NCI-H1105 treated with DMSO at 0.1 percent for 48 hours (cell line): ENCODE results near the gene AK8.
A peak's percentile ranks its signal among the peaks of the same experiment; 100 is the strongest.

ENCODE experiments used
- DNase-seq: peaks from one replicate; lab custom pipeline; 2025; lab: John Stamatoyannopoulos, UW

The AK8 gene

DNA sequence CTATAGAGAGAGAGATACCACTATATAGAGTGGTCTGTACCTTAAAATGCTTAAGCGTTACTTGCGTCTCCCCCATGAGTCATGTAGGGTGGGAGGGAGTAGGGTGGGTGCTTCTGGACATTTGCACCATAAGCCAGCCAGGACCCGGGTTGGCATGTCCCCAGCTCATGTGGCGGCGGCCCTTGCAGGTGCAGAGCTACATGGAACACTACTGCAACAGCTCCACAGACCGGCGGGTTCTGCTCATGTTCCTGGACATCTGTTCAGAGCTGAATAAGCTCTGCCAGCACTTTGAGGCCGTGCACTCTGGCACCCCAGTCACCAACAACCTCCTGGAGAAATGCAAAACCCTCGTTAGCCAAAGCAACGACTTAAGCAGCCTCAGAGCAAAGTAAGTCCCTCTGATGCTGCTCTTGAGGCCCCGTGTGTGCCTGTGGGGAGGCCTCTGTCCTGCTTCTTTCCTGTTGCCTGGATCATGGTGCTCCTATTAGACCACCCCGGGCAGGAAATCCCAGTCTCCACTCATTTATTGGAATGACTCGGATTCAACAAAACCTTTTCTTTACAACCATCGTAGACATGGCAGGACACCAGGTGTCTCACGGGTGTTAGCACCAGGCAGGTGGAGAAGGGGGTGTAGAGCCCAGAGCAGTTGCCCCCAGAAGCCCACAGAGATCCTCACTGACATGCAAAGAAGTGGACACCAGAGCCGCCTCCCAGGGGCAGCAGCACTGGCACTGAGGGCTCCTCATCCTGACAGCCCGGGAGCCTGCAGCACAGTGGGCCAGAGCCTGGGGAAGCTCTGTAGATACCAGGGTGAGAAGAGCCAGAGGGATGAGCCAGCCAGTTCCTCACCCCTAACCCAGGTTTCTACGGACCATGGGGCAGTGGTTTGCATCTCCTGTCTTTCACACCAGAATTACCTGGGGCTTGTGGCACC, 9.4 kb upstream of the AK8 start:
- no peak for DNase-seq

DNA sequence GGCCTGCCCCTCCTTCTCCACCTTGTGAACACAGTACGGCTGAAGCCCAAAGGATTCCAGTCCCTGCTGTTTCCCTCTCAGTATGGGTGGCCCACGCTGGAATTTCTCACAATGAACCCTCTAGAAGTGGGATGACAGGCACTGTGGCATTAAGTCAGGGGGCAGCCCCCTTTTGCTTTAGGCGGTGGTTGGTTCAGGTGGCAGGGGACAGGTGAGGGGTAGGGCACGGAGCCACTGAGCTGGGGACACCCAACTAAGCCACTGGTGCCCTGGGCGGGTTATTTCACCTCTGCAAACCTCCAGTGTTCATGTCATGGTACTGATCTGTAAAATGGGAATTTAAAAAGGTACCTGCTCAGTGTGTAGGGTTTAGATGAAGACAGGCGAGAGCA, 8.2 kb upstream of the AK8 start:
- no peak for DNase-seq

DNA sequence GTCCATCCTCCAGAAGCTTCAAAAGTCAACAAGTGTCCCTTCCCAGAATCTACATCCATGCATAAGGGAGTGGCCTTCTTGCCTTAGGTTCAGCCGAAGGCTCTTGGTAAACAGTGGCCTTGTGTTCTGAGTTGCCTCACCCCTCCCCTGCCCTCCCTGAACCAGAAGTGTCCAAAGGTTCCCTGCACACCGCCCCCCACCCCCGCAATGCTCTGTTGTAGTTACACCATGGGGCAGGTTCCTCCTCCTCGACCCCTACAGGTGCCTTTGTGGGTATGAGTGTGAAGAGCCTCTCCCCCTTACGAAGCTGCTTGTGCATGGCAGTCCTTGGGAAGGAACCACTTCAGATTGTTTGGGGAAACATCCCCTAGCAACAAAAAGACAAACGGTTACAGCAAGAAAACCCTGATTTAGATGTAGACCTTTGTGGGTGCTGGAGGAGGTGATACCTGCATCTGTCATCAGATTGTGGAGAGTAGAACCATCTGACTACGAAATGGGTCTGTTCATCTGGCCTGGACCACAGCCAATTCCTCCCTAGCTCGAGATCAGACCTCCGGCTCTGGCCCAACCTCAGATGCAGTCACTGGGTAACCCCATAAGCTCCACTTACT, 7.7 kb upstream of the AK8 start:
- DNase-seq = no peak

DNA sequence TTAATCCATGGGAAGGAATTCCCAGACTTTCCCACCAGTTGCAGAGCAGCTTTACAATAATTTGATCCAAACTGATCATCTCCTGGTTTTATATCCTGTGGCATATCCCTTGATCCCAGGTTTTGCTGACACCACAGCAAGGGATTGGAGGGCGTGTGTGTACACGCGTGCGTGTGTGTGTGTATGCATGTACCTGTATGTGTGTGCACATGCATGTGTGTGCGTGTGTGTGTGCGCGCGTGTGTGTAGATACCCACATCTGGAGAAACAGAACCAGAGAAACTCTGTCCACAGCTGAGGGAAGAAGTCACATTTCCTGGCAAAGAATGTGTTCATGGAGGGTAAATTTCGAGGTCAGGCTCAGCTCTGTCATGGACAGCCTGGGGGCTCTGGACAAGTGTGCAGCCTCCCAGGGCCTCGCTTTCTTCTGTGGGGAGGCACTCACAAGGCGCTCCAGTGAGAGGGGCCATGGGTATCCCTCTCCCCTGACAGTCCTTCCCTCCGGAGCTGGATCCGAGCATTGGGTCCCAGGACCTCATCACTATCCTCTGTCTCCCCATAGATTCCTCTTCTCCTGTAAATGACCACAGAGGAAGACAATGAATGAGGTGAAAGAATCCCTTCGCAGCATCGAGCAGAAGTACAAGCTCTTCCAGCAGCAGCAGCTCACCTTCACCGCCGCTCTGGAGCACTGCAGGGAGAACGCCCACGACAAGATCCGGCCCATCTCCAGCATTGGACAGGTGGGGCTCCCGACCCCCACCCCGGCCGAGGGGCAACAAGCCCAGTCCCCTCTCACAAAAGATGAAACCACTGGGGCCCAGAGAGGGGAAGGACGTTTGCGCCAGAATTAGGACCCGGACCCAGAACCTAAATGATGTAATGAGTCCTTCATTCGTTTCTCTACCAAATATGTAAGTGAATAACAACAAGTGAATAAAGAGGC, 5.5 kb upstream of the AK8 start:
- DNase-seq = no peak

DNA sequence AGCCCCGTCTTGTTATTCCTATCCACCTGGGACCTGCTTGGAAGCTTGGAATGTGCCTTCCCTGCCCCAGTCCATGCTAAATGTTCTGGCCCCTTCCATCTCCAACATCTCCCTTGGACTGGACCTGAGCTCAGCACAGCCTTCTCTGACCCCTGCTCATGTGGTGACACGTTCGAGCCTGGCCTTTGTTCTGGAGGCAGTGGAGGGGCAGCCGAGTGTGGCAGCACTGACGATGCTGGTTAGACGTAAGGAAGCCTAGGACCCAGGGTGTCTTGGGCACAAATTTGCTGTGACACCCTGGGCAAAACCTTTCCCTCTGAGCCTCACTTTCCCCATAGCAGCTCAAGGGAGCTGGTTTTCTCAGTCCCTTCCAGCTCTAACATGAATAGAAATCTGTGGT, 4.5 kb upstream of the AK8 start:
- no peak for DNase-seq

DNA sequence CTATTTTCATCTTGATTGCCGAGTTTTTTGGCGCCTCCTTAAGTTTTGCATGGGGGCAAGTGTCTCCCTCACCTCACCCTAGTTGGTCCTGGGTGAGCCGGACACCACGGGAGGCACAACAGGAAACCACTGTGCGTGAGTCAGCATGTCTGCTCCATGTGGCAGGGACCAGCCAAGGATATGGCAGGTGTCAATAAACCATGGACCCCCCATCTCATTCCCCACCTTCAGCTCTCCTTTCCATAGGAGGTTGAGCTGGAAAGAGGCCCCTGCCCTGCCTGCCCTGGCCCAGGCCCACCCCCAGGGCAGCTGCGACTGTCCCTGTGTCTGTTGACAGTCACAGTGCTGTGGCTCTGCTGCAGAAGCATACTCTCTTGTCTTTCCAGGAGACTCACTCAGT, 3.7 kb upstream of the AK8 start:
- DNase-seq = no peak

DNA sequence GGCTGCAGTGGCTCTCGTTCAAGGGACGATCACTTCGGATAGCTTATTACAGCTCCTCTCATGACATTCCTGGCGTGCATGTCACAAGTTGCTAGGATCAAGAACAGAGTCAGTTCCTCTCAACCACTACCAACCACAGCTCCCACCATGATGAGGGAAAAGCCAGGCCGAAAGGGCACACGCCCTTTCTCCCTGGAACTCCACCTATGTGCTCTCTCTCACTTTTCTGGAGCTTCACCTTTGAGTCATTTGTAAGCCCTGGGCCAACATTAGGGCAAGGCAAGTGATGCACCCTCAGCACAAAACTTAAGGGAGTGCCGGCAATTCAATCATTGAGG, 2.2 kb upstream of the AK8 start:
- DNase-seq = no peak

DNA sequence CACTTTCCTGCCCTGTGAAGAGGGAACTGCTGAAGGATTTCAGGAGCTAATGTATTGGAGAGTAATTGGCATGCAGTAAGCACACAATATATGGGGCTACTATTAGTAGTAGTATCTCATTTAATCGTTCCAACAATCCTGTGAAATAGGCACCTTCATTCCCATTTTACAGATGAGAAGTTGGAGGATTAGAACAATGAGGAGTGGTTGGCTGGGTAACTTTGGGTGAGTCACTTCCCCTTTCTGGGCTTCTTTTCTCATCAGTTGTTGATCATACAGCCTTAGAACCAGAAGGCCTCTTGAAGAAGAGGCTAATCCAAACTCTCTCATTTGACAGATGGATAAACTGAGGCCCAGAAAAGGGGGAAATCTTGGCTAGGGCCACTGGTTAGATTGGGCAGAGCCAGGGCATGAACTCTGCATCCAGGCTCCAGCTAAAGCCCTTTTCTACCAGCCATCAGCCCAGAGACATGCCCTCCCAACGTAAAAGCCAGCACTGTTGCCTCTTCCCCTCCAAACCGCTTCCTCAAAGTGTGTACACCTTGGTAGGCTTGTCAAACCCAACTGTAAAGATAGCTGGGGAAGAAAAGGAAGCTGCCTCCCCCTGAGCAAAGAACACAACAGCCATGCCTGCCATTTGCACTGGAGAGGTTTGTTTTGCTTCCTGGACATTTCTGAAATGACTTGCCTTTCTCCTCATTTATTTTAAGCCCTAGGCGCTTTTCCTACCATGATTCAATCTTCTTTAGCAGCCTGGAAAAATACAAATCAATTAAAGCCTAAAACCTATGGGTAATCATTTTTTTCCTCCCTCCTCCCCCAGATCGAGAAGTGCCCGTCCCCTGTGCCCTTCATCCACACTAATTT, 1.6 kb upstream of the AK8 start:
- no peak for DNase-seq

DNA sequence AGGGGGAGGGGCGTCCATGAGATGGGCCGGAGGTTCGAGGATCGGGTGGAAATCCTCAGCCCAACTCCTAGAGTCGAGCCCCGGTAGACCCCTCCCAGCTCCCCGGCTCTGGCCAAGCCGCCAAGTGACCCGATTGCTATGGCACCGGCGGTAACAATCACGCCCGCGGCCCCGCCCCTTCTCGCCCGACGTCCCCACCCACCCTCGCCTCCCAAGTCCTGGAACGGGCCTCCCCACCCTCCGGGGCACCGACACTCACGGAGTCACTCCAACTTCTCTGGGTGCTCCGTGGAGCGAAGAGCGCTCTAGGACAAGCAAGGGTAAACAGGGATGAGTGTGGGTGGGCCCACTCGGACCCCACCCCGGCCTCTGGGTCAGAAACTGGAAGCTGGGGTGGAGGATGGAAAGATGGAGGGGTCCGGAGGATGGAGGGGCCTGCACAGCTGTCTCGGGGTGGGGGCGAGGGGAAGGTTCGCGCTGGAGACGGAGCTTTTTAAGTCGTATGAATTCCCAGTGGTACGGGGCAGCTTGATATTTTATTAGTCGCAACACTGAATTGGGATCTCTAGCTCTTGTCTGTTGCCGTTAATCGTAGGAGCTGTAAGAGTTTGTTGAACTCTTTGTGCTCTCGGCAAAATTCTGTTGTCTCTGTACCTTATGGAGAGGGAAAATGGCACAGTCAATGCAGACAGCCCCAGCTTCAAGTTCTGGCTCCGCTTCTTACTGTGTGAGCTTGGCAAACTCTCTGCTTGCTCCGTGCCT, 792 bp upstream of the AK8 start, which contains the start of gene SPACA9:
TSS of gene SPACA9 (plus strand) at position 204 of the 762 bp plus-strand sequence. CDS start 5,050 bp downstream, outside the sequence.
- peak; percentile 8 for DNase-seq

DNA sequence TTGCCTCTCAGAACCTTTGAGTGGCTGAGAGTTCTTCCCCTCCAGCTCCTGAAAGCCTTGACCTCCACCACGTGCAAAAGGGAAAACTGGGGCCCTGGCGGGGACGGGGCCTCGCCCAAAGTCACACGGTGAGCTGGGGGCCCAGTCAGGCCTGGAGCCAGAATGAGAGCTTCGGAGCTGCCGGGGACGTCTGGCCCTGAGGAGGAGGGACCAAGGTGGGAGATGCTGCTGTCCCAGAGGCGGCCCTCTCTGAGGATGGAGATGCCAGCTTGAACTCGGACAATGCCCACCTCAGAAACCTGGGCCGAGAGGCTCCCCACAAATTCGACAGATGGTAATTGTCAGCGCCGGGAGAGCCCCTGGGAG, 643 bp downstream of the AK8 start:
- DNase-seq = no peak

DNA sequence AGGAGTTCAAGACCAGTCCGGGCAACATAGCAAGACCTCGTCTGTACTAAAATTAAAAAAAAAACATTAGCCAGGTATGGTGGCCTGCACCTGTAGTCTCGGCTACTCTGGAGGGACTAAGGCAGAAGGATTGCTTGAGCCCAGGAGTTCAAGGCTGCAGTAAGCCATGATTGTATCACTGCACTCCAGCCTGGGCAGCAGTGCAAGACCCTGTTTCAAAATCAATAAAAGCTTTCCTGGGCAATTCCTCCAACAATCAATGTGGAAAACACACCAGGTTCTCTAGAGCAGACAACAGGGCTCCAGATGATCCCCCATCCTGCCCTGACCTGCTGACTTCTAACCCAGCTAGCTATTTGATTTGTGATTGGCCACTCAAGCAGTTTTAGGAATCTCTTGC, 1.2 kb downstream of the AK8 start:
- no peak for DNase-seq

DNA sequence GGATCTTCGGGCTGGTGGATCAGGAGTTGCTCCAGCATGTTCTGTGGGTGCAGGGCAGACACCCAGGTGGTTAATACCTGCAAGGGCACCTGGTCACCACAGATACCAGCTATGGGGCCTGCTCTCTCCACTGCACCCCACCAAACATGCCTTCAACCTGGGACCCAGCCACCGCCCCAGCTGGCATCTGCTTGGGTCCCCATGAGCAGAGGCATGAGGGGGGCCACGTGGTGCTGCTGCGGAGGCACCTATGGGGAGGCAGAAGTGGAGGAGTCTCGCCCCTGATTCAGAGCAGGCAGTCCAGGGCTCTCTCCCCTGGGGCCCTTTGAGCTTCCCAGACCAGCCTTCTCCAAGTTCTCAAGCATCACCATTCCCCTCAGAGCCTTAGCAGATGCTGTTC, 2.9 kb downstream of the AK8 start:
- no peak for DNase-seq

DNA sequence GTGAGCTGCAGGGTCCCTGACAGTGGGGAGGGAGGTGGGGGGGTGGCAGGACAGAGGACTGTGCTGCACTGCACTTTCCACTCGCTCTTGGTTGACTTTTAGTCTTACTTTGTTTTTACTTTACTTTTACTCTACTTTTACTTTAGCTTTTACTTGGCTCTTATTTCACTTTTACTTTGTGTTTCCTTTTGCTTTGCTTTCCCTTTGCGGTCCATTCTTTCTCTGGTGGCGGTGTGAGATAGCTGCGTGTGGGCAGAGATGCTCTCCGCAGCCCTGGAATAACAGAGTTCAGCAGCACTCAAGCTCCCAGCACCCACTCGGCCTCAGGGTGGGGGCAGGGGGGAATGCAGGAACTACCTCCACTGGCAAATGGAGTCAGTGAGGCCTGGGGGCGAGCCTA, 4.7 kb downstream of the AK8 start:
- DNase-seq = no peak

DNA sequence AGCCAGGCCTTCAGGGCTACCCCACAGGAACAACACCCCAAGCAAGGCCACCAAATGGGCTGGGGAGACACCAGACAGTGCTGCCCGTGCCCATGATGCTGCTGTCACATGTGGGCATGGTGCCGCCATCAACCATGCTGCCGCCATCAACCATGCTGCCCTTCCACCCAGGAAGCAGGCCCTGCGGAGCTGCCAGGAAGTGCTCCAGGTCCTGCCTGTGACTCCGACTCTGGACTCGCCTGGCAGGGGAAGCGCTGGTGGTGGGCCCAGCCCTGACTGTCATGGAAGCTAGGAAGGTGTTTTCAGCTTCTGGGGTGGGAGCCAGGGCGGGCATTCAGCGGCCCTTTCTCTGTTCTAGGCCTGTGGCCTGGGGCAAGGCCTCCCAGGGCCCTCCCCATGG, 8.8 kb downstream of the AK8 start:
- DNase-seq = no peak

DNA sequence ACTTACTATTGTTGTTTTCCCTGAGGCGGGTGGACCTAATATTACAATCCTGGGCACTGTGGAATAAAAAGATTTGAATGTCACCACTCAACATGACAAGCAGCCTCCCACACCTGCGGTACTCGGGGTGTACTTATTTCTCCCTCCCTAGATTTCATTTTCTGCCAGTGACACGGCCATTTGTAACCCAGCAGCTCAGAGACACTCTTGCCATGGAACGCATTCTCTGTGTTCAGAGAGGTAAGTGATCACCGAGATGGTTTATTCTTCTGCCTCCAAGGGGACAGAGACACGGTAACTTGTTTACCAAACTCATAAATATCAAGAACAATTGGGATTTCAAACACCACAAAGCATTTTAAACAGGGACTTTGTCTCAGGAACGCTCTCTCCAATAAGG, 11.2 kb downstream of the AK8 start:
- no peak for DNase-seq

DNA sequence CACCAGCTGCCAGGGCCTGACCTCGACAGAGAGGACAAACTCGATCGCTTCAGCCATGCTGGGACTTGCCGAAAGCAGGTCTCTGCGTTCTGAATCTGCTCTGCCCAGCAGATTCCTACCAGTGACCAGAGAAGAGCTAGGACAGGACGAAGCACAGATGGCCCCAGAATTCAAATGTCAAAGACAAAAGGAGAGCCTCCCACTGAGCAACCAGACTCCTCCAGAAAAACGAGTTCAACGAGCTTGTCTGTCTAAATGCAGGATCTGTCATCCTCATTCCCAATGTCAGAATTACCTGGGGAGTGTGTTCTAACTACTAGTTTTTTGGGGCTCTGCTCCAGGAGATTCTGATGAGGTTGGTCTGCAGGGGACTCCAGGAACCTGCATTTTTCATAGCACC, 13.4 kb downstream of the AK8 start:
- DNase-seq = no peak

DNA sequence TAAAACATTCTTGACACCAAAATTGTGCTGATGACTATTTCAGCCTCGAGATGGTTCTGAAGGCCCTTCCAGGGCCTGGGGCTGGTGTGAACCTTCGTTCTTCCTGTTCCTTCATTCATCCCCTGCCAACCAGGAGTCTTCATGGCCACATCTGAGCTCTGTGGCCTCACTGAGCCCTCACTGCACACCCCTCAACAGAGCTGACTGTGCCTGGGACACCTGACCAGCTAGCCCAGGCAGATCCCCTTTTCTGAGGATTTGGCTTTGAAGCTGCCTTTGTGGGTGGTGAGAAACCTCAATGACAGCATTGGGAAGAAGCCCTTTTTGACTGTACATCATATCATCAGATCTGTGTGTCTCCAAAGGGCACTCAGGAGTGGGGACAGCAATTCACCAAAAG, 13.8 kb downstream of the AK8 start:
- DNase-seq = no peak

DNA sequence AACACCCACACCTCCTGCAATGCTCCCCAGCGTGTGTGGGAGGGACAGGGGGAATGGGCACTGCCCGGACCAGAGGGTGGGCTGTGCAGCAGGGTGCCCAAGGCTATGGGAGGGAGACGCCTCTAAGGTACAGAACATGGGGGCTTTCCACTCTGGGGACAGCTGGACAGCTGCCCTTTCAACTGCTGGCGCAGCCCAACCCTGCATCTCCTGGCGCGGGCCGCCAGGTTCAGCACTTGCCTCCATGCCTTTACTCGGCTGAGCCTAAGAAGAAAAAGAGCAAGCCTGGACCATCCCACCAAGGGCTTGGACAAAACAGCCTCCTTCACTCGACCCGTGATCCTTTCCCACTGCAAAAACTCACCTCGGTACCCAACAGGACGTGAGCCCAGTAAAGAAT, 15.0 kb downstream of the AK8 start:
- DNase-seq = no peak

DNA sequence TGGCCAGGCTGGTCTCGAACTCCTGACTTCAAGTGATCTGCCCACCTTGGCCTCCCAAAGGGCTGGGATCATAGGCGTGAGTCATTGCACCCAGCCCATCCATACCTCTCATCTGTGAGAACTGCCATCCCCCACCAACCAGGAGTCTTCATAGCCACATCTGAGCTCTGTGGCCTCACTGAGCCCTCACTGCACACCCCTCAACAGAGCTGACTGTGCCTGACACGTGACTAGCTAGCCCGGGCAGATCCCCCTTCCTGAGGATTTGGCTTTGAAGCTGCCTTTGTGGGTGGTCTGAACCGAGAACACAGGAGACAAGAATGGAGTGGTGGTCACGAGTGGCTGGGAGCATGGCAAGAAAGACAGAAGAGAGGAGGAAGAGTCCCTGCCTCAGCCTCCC, 15.6 kb downstream of the AK8 start:
- DNase-seq = no peak

DNA sequence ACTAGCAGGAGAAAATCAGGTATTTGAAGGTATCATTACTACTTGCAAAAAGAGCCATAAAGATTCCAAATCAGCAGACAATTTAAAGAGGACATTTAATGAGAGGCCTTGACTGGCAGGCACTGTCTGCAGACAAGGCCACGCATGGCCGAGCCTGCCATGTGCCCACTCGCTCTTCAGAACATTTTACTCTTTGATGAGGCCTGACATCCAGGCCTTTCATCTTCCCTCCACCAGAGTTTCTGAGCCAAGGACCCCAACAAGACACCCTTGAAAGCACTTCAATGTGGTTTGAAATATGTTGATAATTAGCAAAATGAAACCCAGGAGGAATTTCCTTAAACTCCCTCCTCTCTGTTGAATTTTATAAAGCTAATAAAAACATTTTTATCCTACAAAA, 16.4 kb downstream of the AK8 start:
- no peak for DNase-seq

DNA sequence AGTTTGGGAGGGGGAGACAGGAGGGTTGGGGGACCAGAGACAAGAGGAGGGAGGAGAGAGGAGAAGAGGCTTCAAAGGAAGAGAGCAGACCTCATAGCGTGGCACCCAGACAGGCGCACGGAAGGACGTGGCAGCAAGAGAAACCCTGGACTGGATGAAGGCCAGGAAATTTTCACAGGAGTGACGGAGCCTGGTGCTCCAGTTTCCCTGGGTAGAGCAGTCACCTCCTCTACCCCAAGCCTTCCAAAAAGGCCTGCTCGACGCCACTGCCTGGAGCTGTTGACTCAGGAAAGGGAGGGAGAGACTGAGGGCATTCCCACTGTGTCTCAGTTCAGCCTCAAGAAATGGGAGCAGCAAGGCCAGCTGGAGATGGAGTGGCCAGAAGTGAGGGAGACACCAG, 19.3 kb downstream of the AK8 start:
- DNase-seq = no peak
